ENCODE results near the gene MS4A7.
A peak's percentile ranks its signal among the peaks of the same experiment; 100 is the strongest.

Gene MS4A7

DNA sequence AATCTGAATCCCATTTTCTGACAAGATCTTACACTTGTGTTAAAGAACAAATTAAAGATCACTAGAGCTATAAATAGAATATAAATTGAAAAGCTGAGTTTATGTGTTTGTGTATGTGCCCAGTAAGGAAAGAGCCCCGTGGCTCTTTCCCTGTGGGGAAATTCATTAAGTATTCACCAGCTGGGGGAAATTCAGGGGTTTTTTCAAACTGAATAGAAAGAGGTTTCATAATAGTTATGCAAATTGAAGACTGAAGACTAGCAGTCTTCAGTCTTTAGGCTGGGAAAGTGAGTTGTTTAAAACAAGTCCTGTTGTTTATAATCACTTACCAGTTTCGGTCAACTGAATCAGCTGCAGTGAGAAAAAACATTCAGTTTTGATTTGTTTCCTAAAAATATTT is 11.3 kb upstream of the MS4A7 start:
- intact Hi-C loops (cut with DNase I): loop anchor here (10.0 kb wide), 1 partner anchor 248 kb away; no protein-coding TSS in a partner anchor
- DNase-seq: no peak

DNA sequence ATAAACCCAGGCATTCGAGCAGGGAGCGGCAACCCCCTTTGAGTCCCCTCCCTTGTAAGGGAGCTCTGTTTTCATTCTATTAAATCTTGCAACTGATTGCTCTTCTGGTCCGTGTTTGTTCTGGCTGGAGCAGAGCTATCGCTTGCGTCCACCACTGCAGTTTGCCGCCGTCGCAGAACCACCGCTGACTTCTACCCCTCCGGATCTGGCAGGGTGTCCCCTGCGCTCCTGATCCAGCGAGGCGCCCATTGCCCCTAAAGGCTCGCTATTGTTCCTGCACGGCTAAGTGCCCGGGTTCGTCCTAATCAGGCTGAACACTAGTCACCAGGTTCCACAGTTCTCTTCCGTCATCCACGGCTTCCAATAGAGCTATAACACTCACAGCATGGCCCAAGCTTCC is 10.4 kb upstream of the MS4A7 start:
- intact Hi-C loops (cut with DNase I): loop anchor here (10.0 kb wide), 1 partner anchor 247 kb away; no protein-coding TSS in a partner anchor
- no peak for DNase-seq

DNA sequence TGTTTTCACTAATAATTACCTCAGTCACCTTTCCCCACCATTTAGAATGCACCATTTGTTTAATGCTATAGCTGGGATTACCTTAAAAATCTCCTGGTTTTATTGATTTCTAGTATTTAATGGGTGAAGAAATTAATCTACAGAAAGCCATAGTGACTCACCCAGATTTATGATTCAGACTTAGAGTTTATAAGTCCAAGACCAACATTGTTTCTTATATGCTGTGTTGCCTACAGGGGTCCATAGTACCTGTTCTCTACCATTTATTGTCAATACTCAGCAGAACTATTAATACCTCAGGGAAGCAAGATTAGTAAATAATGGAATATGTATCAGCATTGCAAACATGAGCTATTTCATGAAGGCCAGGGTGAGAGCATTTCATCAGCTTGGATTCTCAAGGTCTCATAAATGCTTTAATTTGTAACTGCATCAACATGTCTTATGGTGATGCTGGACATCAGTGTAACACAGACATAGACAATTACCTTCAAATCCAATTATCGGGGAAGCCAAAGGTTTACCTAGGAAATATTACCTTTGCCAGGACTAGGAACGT is 8.0 kb upstream of the MS4A7 start:
- intact Hi-C loops (cut with DNase I): no loop called here
- no peak for DNase-seq

DNA sequence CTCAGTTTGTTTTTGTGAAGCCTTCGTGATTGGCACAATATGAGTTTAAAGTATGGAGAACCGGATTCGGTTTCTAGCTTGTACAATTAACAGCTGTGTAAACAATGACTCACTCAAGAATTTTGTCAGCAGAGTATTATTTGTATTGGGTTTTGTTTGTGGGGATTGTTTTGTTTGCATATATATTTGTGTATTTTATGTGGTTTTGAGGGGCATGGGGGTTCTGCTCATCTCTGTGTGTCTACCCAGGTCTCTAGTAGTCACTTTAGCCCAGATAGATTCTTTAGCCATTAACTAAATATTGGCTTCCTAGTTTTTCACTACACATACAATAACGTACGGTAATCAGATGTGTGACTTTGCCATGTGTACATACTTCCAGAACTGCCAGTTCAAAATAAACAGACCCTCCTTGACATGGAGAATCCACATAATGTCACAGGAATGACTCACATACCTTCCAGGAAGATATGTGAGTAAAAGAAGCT is 7.5 kb upstream of the MS4A7 start:
- intact Hi-C loops (cut with DNase I): no loop called here
- no peak for DNase-seq

DNA sequence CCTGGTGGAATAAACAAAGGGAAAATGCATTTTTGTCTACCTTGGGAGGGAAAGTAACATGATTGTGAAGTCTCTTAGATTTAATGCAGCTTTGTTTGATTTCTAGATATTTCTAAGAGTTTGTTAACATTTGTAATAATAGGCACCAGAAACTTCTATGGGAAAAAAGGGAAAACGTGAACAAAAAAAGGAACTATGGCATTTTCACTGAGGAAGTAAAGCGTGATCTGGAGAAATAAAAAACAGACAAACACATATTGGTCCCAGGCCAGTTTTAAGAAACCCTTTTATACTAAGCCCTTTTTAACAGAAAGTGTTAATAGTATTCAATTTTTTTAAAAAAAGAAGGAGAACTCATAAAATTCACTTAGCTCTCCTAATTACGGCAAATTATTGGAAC is 6.9 kb upstream of the MS4A7 start:
- intact Hi-C loops (cut with DNase I): no loop called here
- DNase-seq: no peak

DNA sequence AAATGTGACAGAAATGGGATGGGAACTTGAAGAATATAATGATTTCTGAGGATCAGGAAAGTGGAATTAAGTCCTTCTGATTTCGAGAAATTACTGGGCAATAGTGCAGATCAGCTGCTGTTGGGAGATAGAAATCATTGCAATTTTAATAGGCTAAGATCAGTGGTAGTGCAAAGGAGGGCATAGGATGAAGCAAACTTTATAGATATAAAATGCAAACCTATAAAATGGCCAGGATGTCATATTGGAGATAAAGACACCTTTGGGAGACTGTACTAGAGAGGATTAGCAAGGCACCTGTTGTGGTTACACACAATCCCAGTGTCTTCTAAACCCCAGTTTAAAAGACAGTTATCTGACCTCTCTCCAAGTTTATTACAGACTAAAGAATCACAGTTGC is 6.5 kb upstream of the MS4A7 start:
- intact Hi-C loops (cut with DNase I): no loop called here
- no peak for DNase-seq

DNA sequence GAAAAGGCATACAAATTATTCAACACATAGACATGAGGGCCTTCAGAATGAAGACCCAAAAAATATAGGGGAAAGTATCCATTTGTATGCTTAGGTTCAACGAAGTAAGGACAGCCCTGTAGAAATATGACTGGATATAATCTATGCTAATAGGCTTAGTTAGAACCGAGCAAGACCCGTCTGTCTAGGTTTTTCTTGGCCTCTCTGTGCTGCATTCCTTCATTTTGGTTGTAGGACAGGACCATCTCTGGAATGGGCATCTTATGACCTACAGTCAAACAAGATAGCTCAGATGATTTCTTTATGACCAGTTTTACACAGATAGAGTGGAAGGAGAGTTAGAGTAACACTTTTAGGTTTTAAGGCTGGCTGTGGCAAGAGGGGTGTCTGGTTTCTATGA is 5.6 kb upstream of the MS4A7 start:
- intact Hi-C loops (cut with DNase I): no loop called here
- DNase-seq: no peak

DNA sequence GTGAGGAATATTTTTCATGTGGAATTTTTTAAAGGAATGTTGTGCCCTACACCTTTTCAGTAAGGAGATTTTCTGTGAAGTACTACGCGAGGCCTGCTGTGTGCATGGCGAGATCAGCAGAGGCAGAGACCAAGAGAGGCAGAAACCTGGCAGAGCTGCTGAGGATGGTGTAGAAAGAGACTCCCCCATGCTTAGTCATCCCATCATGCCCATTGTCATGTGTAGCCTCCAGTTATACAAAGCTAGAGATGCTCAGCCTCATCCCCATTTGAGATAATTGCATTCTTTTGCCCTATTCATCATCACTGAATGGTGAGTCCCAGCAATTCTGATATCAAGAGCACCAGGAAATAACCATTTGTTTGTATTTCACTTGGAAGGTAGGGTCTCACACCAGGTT is 3.0 kb upstream of the MS4A7 start:
- DNase-seq: no peak
- intact Hi-C loops (cut with DNase I): no loop called here

DNA sequence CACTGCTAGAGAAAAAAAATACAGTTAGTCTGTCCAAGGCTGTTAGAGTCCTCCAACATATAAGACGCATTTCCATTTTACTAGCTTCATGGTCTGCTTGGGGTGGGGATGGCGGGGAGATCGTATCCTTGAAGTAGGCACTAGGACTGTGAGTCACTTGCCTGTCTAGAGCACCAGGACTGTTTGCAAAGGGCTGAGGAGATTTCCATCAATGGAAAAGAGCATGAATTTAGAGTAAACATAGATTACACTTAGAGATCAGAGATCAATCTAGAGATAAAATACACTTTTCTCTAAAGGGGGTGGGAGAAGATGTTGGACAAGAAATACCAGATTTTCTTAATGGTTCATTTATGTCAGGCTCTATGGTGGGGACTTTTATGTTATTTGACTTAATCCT is 1.7 kb upstream of the MS4A7 start:
- intact Hi-C loops (cut with DNase I): no loop called here
- no peak for DNase-seq

DNA sequence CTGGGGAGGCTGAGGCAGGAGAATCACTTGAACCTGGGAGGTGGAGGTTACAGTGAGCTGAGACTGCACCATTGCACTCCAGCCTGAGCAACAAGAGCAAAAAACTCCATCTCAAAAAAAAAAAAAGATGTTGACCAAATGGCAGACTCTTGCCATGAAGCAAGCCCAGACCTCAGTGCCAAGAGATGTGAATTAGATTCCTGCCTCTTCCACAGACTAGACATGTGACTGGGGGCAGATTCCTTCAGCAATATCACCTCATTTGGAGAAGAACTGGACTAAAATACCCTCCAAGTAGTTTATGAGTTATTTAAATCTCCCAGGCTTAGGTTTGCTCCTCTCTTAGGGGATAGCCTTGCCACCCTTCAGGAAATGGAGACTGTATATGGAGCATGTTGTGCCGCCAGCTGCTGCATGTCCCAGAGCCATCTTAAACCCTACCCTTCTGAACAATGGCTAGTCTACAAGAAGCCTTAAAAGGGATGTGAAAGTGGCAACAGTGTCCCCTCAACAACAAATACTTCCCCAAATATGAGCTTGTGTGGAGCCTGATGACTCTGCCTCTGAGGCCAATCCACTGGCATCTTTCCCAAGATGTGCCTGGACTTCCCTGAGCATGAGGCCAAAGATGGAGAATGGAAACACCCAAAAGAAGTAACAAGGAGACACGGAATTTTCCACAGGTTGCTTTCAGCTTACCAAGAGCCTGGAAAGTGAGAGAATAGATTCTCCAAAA is 763 bp upstream of the MS4A7 start:
- intact Hi-C loops (cut with DNase I): no loop called here
- DNase-seq: peak in 32 of 42 donors; percentile 11 to 69 (median 36)

DNA sequence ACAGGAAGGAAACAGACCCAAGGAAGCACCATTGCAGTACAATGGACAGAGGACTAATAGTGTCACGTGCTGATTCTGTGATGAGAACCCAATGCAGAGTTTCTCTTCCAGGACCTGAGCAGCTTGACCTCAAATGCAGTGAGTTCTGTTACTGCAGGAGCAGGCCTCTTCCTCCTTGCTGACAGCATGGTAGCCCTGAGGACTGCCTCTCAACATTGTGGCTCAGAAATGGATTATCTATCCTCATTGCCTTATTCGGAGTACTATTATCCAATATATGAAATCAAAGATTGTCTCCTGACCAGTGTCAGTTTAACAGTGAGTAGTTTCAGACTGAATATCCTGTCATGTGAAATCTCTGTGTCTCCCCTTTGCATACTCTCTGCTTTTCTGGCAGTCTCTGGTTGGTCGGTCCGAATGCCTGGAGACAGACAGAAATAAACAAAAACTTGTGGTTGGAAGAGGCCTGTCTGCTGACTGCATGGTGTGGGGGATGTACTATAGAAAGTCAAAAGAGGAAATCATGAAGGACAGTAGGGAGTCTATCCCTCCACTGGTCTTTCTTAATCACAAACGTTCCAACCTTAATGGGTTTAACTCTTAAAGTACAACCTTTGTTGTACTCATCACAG is 11.1 kb downstream of the MS4A7 start:
- intact Hi-C loops (cut with DNase I): no loop called here
- no peak for DNase-seq

DNA sequence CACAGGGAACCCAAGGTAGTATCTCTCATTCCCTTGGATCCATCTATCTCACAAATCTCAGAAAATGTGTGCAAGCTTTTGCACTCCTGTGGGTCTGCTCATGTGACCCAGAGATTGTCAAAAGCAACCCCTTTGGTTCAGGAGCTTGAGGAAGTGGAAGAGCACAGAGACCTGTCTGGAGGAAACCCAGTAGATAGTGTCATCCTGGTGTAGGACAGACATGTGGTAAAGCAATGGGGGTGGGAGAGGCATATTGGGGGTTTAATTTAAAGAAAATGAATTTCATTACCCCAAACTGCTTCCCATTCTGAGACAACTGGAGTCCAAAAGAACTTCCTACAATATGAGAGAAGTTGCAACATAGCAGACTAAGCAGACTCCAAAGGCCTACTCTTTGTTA is 12.1 kb downstream of the MS4A7 start:
- intact Hi-C loops (cut with DNase I): no loop called here
- no peak for DNase-seq

DNA sequence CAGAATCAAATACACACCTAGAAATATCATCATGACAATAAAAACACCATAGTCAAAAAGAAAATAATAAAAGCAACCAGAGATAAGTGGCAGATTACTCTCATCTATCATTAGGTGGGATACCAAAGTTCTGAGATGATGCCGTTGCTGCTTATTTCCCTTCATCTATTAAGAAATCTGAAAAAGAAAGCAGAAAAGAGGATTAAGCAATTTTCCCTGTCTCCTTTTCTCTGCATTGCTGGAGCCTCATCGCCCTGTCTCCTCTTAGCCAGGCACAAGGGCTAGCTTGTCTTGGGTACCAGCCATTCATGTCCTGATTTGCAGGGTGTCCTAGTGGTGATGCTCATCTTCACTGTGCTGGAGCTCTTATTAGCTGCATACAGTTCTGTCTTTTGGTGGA is 14.0 kb downstream of the MS4A7 start:
- intact Hi-C loops (cut with DNase I): no loop called here
- DNase-seq: no peak

DNA sequence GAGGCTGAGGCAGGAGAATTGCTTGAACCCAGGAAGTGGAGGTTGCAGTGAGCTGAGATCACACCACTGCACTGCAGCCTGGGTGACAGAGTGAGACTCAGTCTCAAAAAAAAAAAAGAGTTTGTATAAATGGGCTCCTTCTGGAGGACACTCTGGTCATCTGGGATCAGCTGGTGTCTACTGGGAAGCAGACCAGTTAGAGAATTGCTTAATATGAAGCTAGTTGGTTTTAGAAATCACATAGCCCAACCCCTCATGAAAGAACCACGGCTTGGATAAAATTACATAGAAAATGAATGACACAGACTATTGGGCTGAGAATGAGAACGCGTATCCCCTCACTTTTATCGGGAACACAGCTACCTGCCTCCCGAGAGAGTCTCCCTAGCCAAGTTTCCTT is 14.7 kb downstream of the MS4A7 start:
- intact Hi-C loops (cut with DNase I): no loop called here
- DNase-seq: no peak

DNA sequence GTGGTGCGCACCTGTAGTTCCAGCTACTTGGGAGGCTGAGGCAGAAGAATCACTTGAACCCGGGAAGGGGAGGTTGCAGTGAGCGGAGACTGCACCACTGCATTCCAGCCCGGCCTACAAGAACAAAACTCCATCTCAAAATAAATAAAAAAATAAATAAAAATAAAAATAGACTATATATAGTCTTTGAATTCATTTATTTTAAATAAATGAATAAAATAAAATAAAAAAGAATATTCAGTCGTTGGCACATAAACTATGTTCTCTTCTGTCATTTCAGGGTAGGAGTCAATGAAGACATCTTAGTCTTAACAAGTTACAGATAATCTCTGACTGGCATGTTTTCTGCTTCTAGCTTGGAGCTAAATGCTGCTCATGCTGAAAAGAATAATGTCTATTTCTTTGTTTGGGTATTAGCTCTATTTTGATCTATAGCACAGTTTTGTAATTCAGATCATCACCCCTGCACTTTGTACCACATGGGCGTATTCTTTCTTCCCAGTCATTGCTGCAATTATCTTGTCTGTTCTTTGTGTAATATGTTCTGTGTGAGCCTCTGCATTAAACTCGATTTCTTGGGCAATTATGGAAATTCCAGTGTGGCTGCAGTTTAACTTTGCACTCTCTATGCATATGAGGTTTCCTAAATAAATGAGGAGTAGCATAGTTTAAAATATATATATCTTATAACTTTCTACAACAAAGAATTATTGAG is 16.5 kb downstream of the MS4A7 start:
- DNase-seq: peak in 7 of 42 donors; percentile 12 to 60 (median 21)
- intact Hi-C loops (cut with DNase I): no loop called here

DNA sequence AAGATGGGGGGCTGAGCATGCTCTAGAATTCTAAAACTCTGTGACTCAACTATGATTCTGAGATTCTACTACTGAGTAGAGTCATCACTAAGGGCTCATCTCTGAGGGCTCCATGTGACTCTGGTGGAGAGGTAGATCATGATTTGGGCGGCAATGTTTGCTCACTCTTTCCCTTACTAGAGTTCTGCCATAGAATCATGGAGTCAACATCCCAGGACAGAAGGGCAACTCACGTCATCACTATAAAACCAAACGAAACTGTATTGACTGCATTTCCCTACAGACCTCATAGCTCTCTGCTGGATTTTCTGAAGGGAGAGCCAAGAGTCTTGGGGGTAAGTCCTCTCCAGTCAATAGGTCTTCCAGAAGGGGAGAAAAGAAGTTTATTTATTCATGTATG is 18.1 kb downstream of the MS4A7 start, which contains the start of gene MS4A14:
Gene MS4A14, plus strand, starts transcription at position 78 of the 400 bp plus-strand sequence. Its CDS starts 120 bp downstream, at position 198.
- no peak for DNase-seq
- intact Hi-C loops (cut with DNase I): no loop called here

DNA sequence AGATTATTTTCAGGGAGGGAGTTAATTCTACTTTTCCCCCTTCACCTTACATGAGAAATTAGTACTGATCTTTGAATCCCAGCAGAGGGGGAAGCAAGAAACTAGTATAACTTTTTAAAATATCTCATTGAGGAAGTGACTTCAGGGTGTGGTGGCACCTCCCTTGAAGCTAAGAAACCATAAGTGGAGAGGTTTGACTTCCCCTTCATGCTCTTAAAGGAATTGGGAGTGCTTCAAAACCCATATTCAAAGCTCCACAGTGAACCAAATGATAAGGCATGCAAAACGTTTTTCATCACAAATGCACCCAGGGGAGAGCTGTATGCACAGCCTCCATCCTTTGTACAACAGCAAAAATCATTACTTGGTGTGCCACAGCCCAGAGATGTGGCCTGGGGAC is 18.5 kb downstream of the MS4A7 start:
- intact Hi-C loops (cut with DNase I): no loop called here
- no peak for DNase-seq

DNA sequence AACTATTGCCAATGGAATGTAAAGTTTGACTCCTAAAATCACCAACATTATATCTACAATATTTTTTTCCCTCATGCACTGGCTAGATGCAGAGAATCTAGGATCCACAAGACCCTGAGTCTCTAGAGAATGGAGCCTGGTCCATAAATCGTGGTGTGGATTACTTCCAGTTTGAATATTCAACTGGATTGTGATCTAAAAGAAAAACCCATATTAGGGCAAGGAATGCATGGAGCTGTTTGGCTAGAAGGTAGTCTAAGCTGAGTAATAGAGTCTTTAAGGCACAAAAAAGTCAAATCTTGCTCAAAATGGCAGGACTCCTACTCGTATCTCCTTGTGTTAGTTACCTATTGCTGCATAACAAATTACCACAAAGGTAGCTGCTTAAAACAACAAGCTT is 41.7 kb downstream of the MS4A7 start:
- intact Hi-C loops (cut with DNase I): no loop called here
- no peak for DNase-seq

DNA sequence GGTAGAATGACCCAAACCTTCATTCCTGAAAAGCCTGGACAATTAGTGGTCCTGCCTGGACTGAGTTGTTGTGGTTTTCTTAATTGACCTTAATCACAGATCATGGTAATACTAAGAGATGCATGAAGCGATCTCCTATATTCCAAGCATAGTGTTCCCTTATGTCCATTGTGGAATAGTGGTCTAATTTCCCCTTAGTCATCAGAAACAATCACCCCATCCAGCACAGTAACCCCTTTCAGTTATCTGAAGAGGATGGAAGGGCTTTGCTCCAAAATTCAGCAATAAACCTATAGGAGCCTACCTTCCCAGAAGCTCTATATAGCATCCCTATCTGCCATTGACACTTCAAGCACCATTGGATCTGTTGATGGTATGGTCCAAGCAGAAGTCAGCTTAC is 44.3 kb downstream of the MS4A7 start:
- no peak for DNase-seq
- intact Hi-C loops (cut with DNase I): no loop called here

DNA sequence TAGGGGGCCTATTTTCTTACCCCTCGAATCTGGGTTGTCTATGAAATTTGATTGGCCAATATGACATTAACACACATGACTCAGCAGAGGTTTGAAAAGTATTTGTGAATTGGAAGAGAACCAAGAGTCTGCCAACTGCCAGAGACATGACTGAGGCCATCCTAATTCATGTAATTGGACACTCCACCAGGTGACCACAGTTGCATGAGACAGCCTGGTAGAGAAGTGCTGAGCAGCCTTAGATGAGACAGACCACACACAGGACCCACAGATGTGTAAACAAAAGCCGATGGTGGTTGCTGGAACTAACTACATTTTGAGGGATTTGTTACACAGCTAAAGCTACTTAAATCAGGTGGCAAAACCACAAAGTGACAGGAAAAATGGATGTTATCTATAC is 50.2 kb downstream of the MS4A7 start:
- DNase-seq: no peak
- intact Hi-C loops (cut with DNase I): no loop called here

Data from head of caudate nucleus (tissue), 42 donors.